ENCODE data around the gene ZBTB34. TPM values are rescaled to one million over a fixed set of nuclear protein-coding genes. Genes with fewer than 3 reads are reported as not detected.
A peak's percentile ranks its signal among the peaks of the same experiment; 100 is the strongest.

ZBTB34 gene
- polyA plus RNA-seq, 2 of the 4 experiments (the other 2 are of a cell fraction) = 4.1 to 6.4 TPM

DNA sequence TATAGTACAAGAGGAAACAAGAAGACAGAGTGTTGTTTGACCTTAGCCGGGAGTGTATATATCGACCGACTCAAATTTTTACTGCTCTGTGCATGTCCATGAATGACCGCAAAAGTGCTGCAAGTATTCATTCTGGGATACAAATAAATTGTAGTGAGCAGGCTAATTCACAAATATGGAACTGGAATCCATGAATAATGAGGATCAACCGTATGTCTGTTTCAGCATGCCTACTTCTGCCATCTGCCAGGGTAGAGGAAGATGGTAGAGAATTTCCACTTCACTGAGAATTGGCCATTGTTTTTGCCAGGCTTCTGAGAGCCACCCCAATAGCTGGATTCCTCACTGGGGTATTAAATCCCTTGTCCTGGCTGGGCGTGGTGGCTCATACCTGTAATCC is 45.7 kb downstream of the ZBTB34 start:
- 63% methylated on average over 6 of the region's 6 CpGs for WGBS (ENCODE audit: missing lambda C conversion rate)
- CTCF ChIA-PET = interaction anchor here (1.0 to 1.4 kb wide), 2 partner anchors 34 to 97 kb away, joined by 3 to 4 read pairs; no protein-coding TSS in a partner anchor
- no peak overlapping the region for H3K4me2 ChIP-seq
- H3K27ac ChIP-seq = no peak overlapping the region
- no peak for TF ChIP-seq RAD21 (conservative IDR thresholded peaks at IDR 0.05 in 1 of 2, IDR thresholded peaks at IDR 0.05 in 1 of 2)
- TF ChIP-seq, protein P1, sequence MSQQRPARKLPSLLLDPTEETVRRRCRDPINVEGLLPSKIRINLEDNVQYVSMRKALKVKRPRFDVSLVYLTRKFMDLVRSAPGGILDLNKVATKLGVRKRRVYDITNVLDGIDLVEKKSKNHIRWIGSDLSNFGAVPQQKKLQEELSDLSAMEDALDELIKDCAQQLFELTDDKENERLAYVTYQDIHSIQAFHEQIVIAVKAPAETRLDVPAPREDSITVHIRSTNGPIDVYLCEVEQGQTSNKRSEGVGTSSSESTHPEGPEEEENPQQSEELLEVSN (IDR thresholded peaks at IDR 0.05; ENCODE audit: borderline replicate concordance, low read depth) = no peak
- no peak for TF ChIP-seq KDM5A (IDR thresholded peaks at IDR 0.05)
- no peak for TF ChIP-seq CHD2 (IDR thresholded peaks at IDR 0.05; ENCODE audit: low read length, partially characterized antibody)
- no peak for TF ChIP-seq HOXA7 (CRISPR knock-in tag; IDR thresholded peaks at IDR 0.05)
- TF ChIP-seq, protein P2, sequence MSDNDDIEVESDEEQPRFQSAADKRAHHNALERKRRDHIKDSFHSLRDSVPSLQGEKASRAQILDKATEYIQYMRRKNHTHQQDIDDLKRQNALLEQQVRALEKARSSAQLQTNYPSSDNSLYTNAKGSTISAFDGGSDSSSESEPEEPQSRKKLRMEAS (IDR thresholded peaks at IDR 0.05) = no peak
- TF ChIP-seq POLR2A (IDR thresholded peaks at IDR 0.05; ENCODE audit: low read length) = no peak
- no peak for TF ChIP-seq ESRRA (IDR thresholded peaks at IDR 0.05; ENCODE audit: borderline replicate concordance, low read length)
- TF ChIP-seq, protein P3, sequence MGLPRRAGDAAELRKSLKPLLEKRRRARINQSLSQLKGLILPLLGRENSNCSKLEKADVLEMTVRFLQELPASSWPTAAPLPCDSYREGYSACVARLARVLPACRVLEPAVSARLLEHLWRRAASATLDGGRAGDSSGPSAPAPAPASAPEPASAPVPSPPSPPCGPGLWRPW (IDR thresholded peaks at IDR 0.05) = no peak
- TF ChIP-seq PHF8 (IDR thresholded peaks at IDR 0.05; ENCODE audit: borderline replicate concordance, low read depth) = no peak
- TF ChIP-seq FOSL2 (IDR thresholded peaks at IDR 0.05) = no peak
- no peak for TF ChIP-seq FOSL2 (CRISPR knock-in tag; IDR thresholded peaks at IDR 0.05)
- no peak for TF ChIP-seq SMC3 (IDR thresholded peaks at IDR 0.05)
- TF ChIP-seq HOXB5 (CRISPR knock-in tag; IDR thresholded peaks at IDR 0.05) = no peak
- no peak for TF ChIP-seq RNF2 (IDR thresholded peaks at IDR 0.05; ENCODE audit: borderline replicate concordance, low read depth)
- no peak for TF ChIP-seq BHLHE40 (IDR thresholded peaks at IDR 0.05; ENCODE audit: low read depth, low read length)
- TF ChIP-seq, protein P4, sequence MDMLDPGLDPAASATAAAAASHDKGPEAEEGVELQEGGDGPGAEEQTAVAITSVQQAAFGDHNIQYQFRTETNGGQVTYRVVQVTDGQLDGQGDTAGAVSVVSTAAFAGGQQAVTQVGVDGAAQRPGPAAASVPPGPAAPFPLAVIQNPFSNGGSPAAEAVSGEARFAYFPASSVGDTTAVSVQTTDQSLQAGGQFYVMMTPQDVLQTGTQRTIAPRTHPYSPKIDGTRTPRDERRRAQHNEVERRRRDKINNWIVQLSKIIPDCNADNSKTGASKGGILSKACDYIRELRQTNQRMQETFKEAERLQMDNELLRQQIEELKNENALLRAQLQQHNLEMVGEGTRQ (IDR thresholded peaks at IDR 0.05) = no peak
- DNase-seq (ENCODE audit: low read depth in 1 of 2, low spot score in 1 of 2) = no peak
- POLR2A ChIA-PET = no interaction called here
- H3K9me3 ChIP-seq = no peaks in the 10 kb centered on the region
- FAIRE-seq = no peak
- no peaks in the 10 kb centered on the region for H3K4me1 ChIP-seq
- H3K4me3 ChIP-seq = no peak overlapping the region
- ATAC-seq = no peak

DNA sequence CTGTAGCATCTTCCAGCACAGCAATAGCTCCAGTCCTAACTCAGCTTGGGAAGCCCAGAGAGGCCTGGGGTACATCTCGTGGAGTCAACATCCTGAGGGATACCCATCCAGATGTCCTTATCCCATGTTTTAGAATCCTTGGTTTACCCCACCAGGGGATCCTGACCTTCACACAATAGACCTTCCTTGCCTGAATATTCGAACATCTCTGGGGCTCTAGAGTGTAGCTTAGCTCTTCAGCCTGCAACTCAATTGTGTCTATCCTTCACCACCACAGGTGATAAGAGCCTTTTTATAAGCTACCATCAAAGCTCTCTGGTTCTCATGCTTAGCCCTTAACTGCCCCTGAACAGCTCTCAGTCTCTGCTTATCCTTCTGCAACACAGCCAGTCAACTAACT is 46.6 kb downstream of the ZBTB34 start:
- Histone ChIP-seq H3K4me1 (no peaks in the 10 kb centered on the region), H3K4me2 (no peak overlapping the region), H3K27ac (no peak overlapping the region), H3K4me3 (no peak overlapping the region), H3K9me3 (no peaks in the 10 kb centered on the region; the same call in 2 of the 3 replicates)
- CTCF ChIA-PET = interaction anchor here (0.6 to 1.4 kb wide), 3 partner anchors 33 to 98 kb away, joined by 3 to 4 read pairs (median 3); no protein-coding TSS in a partner anchor
- ATAC-seq (no peak; a peak in 1 of 6 replicates), DNase-seq (ENCODE audit: low read depth in 1 of 2, low spot score in 1 of 2) (no peak), FAIRE-seq (no peak)
- POLR2A ChIA-PET = no interaction called here
- 3% methylated on average over 2 of the region's 2 CpGs for WGBS (ENCODE audit: missing lambda C conversion rate)
- no peak for TF ChIP-seq RCOR1 (IDR thresholded peaks at IDR 0.05; ENCODE audit: low read depth, low read length)

DNA sequence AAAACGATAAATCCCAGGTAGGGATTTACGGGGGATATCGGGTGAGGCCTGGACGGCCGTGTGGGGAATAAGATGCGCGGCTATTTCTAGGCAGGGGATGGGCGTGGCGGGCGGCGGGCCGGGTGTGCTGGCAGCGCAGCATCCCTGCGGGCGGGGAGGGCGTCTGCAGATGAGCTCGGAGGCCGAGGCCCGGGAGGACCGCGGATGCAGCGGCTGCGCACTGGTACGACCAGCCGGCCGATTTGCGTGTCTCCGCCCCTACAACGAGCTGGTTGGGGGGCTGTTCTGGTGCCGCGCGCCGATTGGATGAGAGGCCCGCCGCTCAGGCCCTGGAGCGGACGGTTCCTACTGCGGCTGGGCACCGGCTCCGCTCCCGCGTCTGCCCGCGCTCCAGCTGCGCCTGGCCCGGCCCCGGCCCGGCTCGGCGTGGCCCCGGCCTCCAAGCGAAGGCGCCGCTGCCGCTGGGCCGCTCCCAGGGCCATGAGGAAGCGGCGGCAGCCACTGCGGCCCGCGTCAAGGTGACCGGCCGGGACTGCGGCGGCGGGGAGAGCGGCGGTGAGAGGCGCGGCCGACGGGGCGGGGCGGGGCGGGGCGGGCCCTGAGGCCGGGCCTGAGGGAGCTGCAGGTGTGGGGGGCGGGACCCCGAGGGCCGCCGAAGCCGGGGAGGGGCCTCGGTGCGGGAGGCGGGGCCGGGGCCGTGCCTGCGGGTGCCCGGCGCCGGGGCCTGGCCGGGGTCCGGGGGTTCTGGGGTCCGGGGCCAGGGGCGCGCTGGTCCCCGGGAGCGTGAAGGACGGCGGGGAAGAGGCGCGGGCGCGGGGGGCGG is 54.2 kb downstream of the ZBTB34 start, which contains the start of gene RALGPS1:
TSS of gene RALGPS1 (plus strand) at position 325 of the 823 bp plus-strand sequence. CDS start 47,508 bp downstream, outside the sequence.
- ATAC-seq (peak; percentile 96 to 100), DNase-seq (ENCODE audit: low read depth in 1 of 2, low spot score in 1 of 2) (peak; percentile 95 to 97), FAIRE-seq (no peak)
- no peak for TF ChIP-seq RNF2 (IDR thresholded peaks at IDR 0.05; ENCODE audit: borderline replicate concordance, low read depth)
- no peak for TF ChIP-seq SREBF2 (IDR thresholded peaks at IDR 0.05)
- no peak for TF ChIP-seq RARB (CRISPR knock-in tag; IDR thresholded peaks at IDR 0.05)
- TF ChIP-seq HOXB5 (CRISPR knock-in tag; IDR thresholded peaks at IDR 0.05) = no peak
- no peak for TF ChIP-seq CEBPB (IDR thresholded peaks at IDR 0.05)
- TF ChIP-seq, protein P5, sequence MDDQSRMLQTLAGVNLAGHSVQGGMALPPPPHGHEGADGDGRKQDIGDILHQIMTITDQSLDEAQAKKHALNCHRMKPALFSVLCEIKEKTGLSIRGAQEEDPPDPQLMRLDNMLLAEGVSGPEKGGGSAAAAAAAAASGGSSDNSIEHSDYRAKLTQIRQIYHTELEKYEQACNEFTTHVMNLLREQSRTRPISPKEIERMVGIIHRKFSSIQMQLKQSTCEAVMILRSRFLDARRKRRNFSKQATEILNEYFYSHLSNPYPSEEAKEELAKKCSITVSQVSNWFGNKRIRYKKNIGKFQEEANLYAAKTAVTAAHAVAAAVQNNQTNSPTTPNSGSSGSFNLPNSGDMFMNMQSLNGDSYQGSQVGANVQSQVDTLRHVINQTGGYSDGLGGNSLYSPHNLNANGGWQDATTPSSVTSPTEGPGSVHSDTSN (IDR thresholded peaks at IDR 0.05) = peak; percentile 98
- no peak for TF ChIP-seq ESRRA (IDR thresholded peaks at IDR 0.05; ENCODE audit: borderline replicate concordance, low read length)
- TF ChIP-seq GATA3 (IDR thresholded peaks at IDR 0.05; ENCODE audit: borderline replicate concordance) = no peak
- TF ChIP-seq POLR2A (IDR thresholded peaks at IDR 0.05; ENCODE audit: low read length) = peak; percentile 21; the same call in 1 of the 2 replicates
- no peak for TF ChIP-seq MAZ (IDR thresholded peaks at IDR 0.05; ENCODE audit: borderline replicate concordance, low read depth, low read length)
- TF ChIP-seq HOXA7 (CRISPR knock-in tag; IDR thresholded peaks at IDR 0.05) = no peak
- TF ChIP-seq RFX5 (IDR thresholded peaks at IDR 0.05) = 0 out of 2 replicates have a peak, but pooled peaks have one; percentile 39
- no peak for TF ChIP-seq CHD2 (IDR thresholded peaks at IDR 0.05; ENCODE audit: low read length, partially characterized antibody)
- TF ChIP-seq, protein P6, sequence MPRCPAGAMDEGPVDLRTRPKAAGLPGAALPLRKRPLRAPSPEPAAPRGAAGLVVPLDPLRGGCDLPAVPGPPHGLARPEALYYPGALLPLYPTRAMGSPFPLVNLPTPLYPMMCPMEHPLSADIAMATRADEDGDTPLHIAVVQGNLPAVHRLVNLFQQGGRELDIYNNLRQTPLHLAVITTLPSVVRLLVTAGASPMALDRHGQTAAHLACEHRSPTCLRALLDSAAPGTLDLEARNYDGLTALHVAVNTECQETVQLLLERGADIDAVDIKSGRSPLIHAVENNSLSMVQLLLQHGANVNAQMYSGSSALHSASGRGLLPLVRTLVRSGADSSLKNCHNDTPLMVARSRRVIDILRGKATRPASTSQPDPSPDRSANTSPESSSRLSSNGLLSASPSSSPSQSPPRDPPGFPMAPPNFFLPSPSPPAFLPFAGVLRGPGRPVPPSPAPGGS (IDR thresholded peaks at IDR 0.05) = no peak
- no peak for TF ChIP-seq JUNB (IDR thresholded peaks at IDR 0.05)
- 0 out of 5 replicates have a peak, but pooled peaks of 1 of the 2 experiments have one; percentile 40 for TF ChIP-seq JUN (IDR thresholded peaks at IDR 0.05)
- Histone ChIP-seq H3K4me2 (peak within 1 kb of the TSS; percentile 78), H3K9me3 (no peaks in the 10 kb centered on the region; the same call in 2 of the 3 replicates), H3K4me1 (peaks cover 7% of the 10 kb centered on the region; the same call in 2 of the 3 replicates), H3K27ac (peak within 1 kb of the TSS; percentile 68 to 95), H3K4me3 (peak within 1 kb of the TSS; percentile 52)
- POLR2A ChIA-PET = interaction anchor here (0.6 to 1.4 kb wide), 5 partner anchors 11 to 641 kb away, joined by 3 to 10 read pairs (median 4); partner anchors contain the start of gene SLC2A8
- WGBS (ENCODE audit: missing lambda C conversion rate) = 1% methylated on average over 22 of the region's 105 CpGs
- CTCF ChIA-PET = interaction anchor here (0.9 to 2.4 kb wide), 4 partner anchors 10 to 70 kb away, joined by 3 to 10 read pairs (median 4); no protein-coding TSS in a partner anchor
